Stimulated activated CD8-positive, alpha-beta memory T cell treated with anti-CD3 and anti-CD28 coated beads, Interleukin-7, amount 100 ng/mL, for 1 hour (primary cell): ENCODE measurements around the gene PERCC1.
"Not testable (repeated sequence)": the region's sequence is repeated elsewhere in the genome, so short reads cannot be mapped to it uniquely, and the experiment has no call there.

Experiments used
- DNase-seq, 2 donors: peaks; one replicate each; pipeline ENCODE4 v3.0.0-alpha.2; 2020; ENCODE audit warnings: low read depth in 2 of 2

PERCC1 gene

GRCh38 chr16:1469141-1469540 is 38.3 kb downstream of the PERCC1 start:
- not testable (repeated sequence) for DNase-seq

- no peak for DNase-seq
Measured at GRCh38 chr16:1469693-1470201, 38.9 kb downstream of the PERCC1 start.

GRCh38 chr16:1470481-1471251 is 39.8 kb downstream of the PERCC1 start:
- no peak for DNase-seq

GRCh38 chr16:1471569-1472194 is 40.8 kb downstream of the PERCC1 start:
- DNase-seq = no peak

DNA sequence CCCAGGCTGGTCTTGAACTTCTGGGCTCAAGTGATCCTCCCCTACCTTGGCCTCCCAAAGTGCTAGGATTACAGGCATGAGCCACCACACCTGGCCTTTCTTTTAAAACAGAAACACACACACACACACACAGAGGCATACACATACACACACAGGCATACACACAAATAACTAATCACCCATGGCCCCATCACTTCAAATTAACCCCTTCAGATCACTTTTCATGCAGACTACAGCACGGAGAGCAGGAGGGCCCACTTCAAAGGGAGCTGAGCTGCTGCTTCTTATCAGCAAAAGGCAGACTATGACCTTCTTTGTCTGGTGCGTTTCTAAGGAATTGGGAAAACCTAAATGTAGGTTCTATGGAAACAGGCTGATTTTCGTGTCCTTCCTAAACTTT is 42.1 kb downstream of the PERCC1 start:
- DNase-seq = no peak

GRCh38 chr16:1474082-1474795 is 43.4 kb downstream of the PERCC1 start:
- DNase-seq = no peak

- DNase-seq = peak; percentile 62 to 70
Measured at GRCh38 chr16:1474796-1475551, 44.1 kb downstream of the PERCC1 start, which contains the start of gene CLCN7. TSS of gene CLCN7 (minus strand) at chr16:1475028. CDS start at chr16:1474974, 54 bp downstream.

- no peak for DNase-seq
Measured at GRCh38 chr16:1475552-1476114, 44.8 kb downstream of the PERCC1 start.

GRCh38 chr16:1477033-1477432 is 46.2 kb downstream of the PERCC1 start:
- no peak for DNase-seq

- not testable (repeated sequence) for DNase-seq
Measured at GRCh38 chr16:1478937-1479336, 48.1 kb downstream of the PERCC1 start.

DNA sequence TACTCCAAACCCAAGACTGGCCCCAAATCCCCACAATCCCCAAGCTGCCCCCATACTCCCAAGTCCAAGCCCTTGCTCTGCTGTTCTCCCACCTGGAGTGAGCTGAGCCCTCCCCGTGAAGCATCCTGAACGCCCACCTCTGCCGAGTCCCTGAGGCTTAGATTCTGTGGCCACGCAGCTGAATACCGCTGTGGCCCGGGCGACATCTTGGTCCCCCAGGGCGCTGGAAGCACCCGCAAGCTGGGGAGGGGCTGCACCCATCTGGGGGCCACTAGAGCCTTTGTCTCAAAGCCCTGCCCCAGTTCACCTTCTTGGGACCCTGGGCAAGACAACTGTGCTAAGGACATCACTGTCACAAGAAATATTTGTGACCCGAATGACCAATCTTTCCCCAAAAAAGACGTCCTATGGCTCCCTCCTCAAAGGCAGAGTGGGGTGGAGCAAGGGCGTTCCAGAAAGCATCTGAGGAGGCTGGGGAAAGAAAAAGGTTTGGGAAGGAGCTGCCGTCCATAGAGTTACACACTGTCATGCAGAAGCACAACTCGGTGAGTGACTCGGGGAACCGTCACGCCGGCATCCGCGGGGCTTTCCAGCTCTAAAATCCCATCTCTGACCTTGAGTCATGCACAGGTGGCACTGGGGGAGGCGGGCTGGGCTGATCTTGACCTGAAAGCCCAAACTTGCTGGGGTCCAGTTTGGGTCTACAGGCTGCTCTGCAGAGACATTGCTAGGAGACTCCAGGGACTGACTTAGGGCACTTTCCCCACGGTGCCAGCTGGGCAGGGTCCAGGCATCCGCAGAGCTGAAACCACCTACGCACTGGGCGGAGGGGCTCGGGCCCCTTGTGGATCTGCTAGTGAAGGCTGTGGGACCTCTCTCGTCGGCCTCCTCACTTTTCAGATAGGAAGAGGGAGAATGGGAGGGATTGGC is 51.3 kb downstream of the PERCC1 start:
- DNase-seq = no peak
